Endothelial cell of umbilical vein (primary cell): Measurements from ENCODE around the gene SEZ6L2. TPM values are rescaled to one million over a fixed set of nuclear protein-coding genes. Genes with fewer than 3 reads are reported as not detected.

Experiments
- BruUV-seq: library from RNA; stranded (reverse); fragments of 400-500 nt; replicated peaks from 2 replicates; lab custom pipeline; 2021; lab: Mats Ljungman, UMichigan
- CTCF ChIA-PET: fragments of 300-600, 350-600 bp; sonication (Branson Sonifier 250); formaldehyde crosslinking; loops from one replicate; lab custom pipeline; 2021; ENCODE audit warnings: antibody characterized with exemption, inconsistent platforms; lab: Charles Lee
- POLR2A ChIA-PET: fragments of 300-600, 350-600 bp; sonication (Branson Sonifier 250); formaldehyde crosslinking; loops from one replicate; lab custom pipeline; 2021; ENCODE audit warnings: antibody characterized with exemption, inconsistent platforms; lab: Charles Lee
- DNase-seq: peaks from one replicate; pipeline ENCODE4 v3.0.0-alpha.2; 2011; ENCODE audit warnings: low read depth, low spot score
- FAIRE-seq: peaks from 2 replicates; lab custom pipeline; 2011; peaks lifted over from hg19 to GRCh38; lab: Jason Lieb, UNC
- H2AFZ ChIP-seq: 2 replicates; pipeline ENCODE4 v1.6.0; 2012; ENCODE audit warnings: low read depth, low read length, control low read depth, inconsistent platforms
- H3K27ac ChIP-seq: 2 replicates; pipeline ENCODE4 v1.5.1; 2011; ENCODE audit warnings: low read depth, mild to moderate bottlenecking, control low read depth, low read length, moderate library complexity; ENCODE audit not compliant: insufficient read depth
- H3K27me3 ChIP-seq, 2 experiments: 2 replicates each; pipeline versions ENCODE4 v1.6.0 to v1.6.1; 2011; ENCODE audit warnings: low read length in 2 of 2, mixed read lengths in 1 of 2; ENCODE audit not compliant: control insufficient read depth in 2 of 2, insufficient read depth in 2 of 2
- H3K36me3 ChIP-seq, 2 experiments: 2 replicates in 1 of 2; 3 replicates in 1 of 2; pipeline ENCODE4 v1.5.1; 2011; ENCODE audit warnings: low read length in 2 of 2, mild to moderate bottlenecking in 1 of 2, moderate library complexity in 1 of 2; ENCODE audit not compliant: control insufficient read depth in 2 of 2, insufficient read depth in 2 of 2; ENCODE audit errors: extremely low read depth in 1 of 2
- H3K4me1 ChIP-seq: 3 replicates; pipeline ENCODE4 v1.5.1; 2011; ENCODE audit warnings: mild to moderate bottlenecking, low read length; ENCODE audit not compliant: control insufficient read depth, insufficient read depth; ENCODE audit errors: extremely low read depth
- H3K4me2 ChIP-seq: 2 replicates; pipeline ENCODE4 v1.6.1; 2011; ENCODE audit warnings: low read length, control low read depth, mixed read lengths; ENCODE audit not compliant: insufficient read depth
- H3K4me3 ChIP-seq, 3 experiments: fragments of 200-600 bp in 1 of 3; sonication (generic), shearing (Covaris generic) in 1 of 3; replicated peaks in 1 of 3; 2 replicates each; pipeline ENCODE4 v1.5.1; 2011 to 2016; ENCODE audit warnings: control low read depth in 3 of 3, low read length in 3 of 3, mild to moderate bottlenecking in 2 of 3, inconsistent platforms in 1 of 3, low read depth in 1 of 3, moderate library complexity in 1 of 3; ENCODE audit not compliant: insufficient read depth in 1 of 3
- H3K79me2 ChIP-seq: 2 replicates; pipeline ENCODE4 v1.6.0; 2012; ENCODE audit warnings: low read length, inconsistent platforms; ENCODE audit not compliant: control insufficient read depth, insufficient read depth
- H3K9ac ChIP-seq: replicated peaks from 2 replicates; pipeline ENCODE3; 2011; ENCODE audit warnings: low read length, control low read depth; ENCODE audit not compliant: insufficient read depth; ENCODE audit errors: extremely low read depth
- H3K9me1 ChIP-seq: replicated peaks from 3 replicates; pipeline ENCODE4 v1.6.0; 2011; ENCODE audit warnings: mild to moderate bottlenecking, low read length; ENCODE audit not compliant: control insufficient read depth, insufficient read depth; ENCODE audit errors: extremely low read depth
- H3K9me3 ChIP-seq: replicated peaks from 2 replicates; pipeline ENCODE4 v1.5.1; 2012; ENCODE audit warnings: low read length, inconsistent platforms; ENCODE audit not compliant: control insufficient read depth, insufficient read depth
- H4K20me1 ChIP-seq: replicated peaks from 2 replicates; pipeline ENCODE3; 2011; ENCODE audit warnings: mild to moderate bottlenecking, low read length; ENCODE audit not compliant: control insufficient read depth, insufficient read depth; ENCODE audit errors: extremely low read depth
- EZH2 ChIP-seq: IDR thresholded peaks from 2 replicates; pipeline ENCODE4 v1.6.1; 2012; ENCODE audit warnings: borderline replicate concordance, low read depth, mild to moderate bottlenecking, moderate library complexity, low read length, inconsistent platforms; ENCODE audit not compliant: severe bottlenecking
- FOS ChIP-seq: IDR thresholded peaks from 2 replicates; pipeline ENCODE4 v1.6.1; 2011; ENCODE audit warnings: mild to moderate bottlenecking, low read length, moderate library complexity, borderline replicate concordance; ENCODE audit not compliant: insufficient read depth
- GATA2 ChIP-seq: IDR thresholded peaks from 2 replicates; pipeline ENCODE4 v1.7.0; 2011; ENCODE audit warnings: low read depth, mild to moderate bottlenecking, moderate library complexity, mixed read lengths, low read length; ENCODE audit not compliant: insufficient read length, insufficient read depth
- JUN ChIP-seq: IDR thresholded peaks from 2 replicates; pipeline ENCODE4 v1.6.1; 2011; ENCODE audit warnings: borderline replicate concordance, low read depth; ENCODE audit not compliant: insufficient read length, insufficient read depth
- MYC ChIP-seq: IDR thresholded peaks from one replicate; pipeline ENCODE4 v1.6.1; 2011; ENCODE audit warnings: mild to moderate bottlenecking, low read depth, low read length
- POLR2A ChIP-seq: IDR thresholded peaks from 2 replicates; pipeline ENCODE4 v1.6.1; 2012; ENCODE audit warnings: low read depth, mild to moderate bottlenecking, control low read depth, low read length
- POLR2AphosphoS5 ChIP-seq: IDR thresholded peaks from 2 replicates; pipeline ENCODE4 v1.6.1; 2012; ENCODE audit warnings: low read depth, mild to moderate bottlenecking, control low read depth, low read length, moderate library complexity; ENCODE audit not compliant: insufficient read depth
- dilution Hi-C: fragments of 300-500 bp; cut with MboI; formaldehyde crosslinking; loops from one replicate; pipeline ENCODE4 v1.15.0; 2019; ENCODE audit warnings: low sequenced_read_pairs; ENCODE audit not compliant: extremely low pct_ligation_motif_present
- intact Hi-C: fragments of 100-400 bp; cut with micrococcal nuclease; formaldehyde crosslinking; loops from one replicate; pipeline ENCODE4 v1.10.0; 2022
- polyA plus RNA-seq, 4 experiments: library from polyadenylated mRNA; depleted of rRNA in 3 of 4; stranded (reverse) in 3 of 4; unstranded in 1 of 4; fragments of >200 nt; gene quantifications; 2 replicates each; pipeline versions ENCODE4 v1.2.1 to v1.2.3, GENCODE V29; 2011 to 2012; ENCODE audit warnings: missing spikeins in 1 of 4
- total RNA-seq: library from RNA; stranded (reverse); gene quantifications from 2 replicates; pipeline ENCODE4 v1.2.3, GENCODE V29; 2021
- TF ChIP-seq, protein P1 (sequence below), 2 donors: IDR thresholded peaks; 1 replicate in 1 of 2; 2 replicates in 1 of 2; pipeline ENCODE4 v1.5.1; 2011; ENCODE audit warnings: low read length in 2 of 2, mild to moderate bottlenecking in 2 of 2, moderate library complexity in 2 of 2, control low read depth in 1 of 2, inconsistent platforms in 1 of 2, low read depth in 1 of 2; ENCODE audit not compliant: insufficient read depth in 1 of 2; ENCODE audit errors: extremely low read depth in 1 of 2
- TF ChIP-seq, protein P2 (sequence below): IDR thresholded peaks from 2 replicates; pipeline ENCODE4 v1.6.1; 2011; ENCODE audit not compliant: insufficient read depth, insufficient read length

SEZ6L2 gene
- total and polyA plus RNA-seq, 2 donors (not counting 3 experiments of a cell fraction or from before 2014, with no cell fraction given): 2.4 to 4.5 TPM

DNA sequence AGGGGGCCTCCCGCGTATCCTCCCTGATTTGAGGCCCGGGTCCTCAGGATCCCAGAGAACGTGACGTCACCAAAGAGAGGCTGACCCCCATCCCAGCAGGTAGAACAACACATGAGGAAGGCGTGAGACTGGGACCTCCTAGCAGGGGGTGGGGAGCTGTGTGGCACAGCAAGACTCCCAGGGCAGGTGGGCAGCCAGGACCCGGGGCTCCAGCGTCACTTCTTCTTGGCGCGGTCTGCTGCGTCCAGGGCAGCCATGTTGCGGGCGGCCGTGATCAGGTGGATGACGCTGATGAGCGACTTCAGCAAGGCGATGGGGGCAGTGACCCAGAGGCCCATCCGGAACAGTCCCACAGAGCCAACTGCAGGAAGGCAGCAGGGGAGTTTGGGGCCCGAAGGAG lies 40.4 kb downstream of the SEZ6L2 start:
- CTCF ChIA-PET: no interaction called here
- BruUV-seq: no TSS peak

DNA sequence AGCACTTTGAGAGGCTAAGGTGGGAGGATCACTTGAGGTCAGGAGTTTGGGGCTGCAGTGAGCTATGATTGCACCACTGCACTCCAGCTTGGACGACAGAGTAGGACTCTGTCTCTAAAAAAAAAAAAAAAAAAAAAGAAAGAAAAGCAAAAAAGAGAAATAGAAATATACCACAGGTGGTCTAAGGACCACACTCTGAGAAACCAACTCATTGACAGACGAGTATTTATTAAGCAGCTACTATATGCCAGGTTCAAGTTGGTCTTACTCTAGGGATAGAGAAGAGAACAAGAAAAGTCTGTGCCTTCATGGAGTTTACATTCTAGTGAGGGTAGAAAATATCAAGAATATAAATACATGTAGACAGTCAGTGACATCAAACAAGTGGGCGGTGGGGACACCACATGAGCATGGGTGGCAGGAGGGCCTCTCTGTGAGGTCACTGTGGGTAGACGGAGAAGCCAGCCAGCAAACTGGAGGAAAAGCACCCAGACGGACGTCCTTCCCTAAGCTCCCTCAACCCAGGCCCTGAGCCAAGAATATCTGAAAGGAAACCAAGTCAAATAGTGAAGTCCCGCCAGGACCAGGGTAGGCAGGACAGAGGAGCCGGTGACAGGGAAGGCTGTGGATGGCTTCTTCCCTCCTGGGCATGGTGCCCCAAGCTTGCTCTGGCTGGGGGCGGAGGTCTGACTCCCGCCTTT lies 41.1 kb downstream of the SEZ6L2 start:
- no peaks in the 10 kb centered on the region for H3K9me3 ChIP-seq
- no peaks in the 10 kb centered on the region for H3K9me1 ChIP-seq
- no peak for FAIRE-seq
- DNase-seq: no peak
- peaks cover 14% of the 10 kb centered on the region for H3K79me2 ChIP-seq
- peaks cover 0 to 19% of the 10 kb centered on the region in 2 experiments for H3K36me3 ChIP-seq
- H3K9ac ChIP-seq: no peak overlapping the region
- no peak overlapping the region for H2AFZ ChIP-seq
- no peak for TF ChIP-seq FOS
- TF ChIP-seq EZH2: no peak
- TF ChIP-seq POLR2AphosphoS5: no peak
- TF ChIP-seq MYC: no peak
- TF ChIP-seq, protein P1, sequence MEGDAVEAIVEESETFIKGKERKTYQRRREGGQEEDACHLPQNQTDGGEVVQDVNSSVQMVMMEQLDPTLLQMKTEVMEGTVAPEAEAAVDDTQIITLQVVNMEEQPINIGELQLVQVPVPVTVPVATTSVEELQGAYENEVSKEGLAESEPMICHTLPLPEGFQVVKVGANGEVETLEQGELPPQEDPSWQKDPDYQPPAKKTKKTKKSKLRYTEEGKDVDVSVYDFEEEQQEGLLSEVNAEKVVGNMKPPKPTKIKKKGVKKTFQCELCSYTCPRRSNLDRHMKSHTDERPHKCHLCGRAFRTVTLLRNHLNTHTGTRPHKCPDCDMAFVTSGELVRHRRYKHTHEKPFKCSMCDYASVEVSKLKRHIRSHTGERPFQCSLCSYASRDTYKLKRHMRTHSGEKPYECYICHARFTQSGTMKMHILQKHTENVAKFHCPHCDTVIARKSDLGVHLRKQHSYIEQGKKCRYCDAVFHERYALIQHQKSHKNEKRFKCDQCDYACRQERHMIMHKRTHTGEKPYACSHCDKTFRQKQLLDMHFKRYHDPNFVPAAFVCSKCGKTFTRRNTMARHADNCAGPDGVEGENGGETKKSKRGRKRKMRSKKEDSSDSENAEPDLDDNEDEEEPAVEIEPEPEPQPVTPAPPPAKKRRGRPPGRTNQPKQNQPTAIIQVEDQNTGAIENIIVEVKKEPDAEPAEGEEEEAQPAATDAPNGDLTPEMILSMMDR (IDR thresholded peaks at IDR 0.05; ENCODE audit: extremely low read depth in 1 of 2, insufficient read depth in 1 of 2, low read depth in 1 of 2, low read length in 2 of 2): no peak
- no peak for TF ChIP-seq JUN
- TF ChIP-seq POLR2A: no peak
- TF ChIP-seq GATA2: no peak
- TF ChIP-seq, protein P2, sequence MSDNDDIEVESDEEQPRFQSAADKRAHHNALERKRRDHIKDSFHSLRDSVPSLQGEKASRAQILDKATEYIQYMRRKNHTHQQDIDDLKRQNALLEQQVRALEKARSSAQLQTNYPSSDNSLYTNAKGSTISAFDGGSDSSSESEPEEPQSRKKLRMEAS: no peak
- BruUV-seq: TSS peak; percentile 12
- H3K4me3 ChIP-seq: no peak overlapping the region
- intact Hi-C loops (no loop called here), dilution Hi-C loops (no loop called here)
- CTCF ChIA-PET: interaction anchor here (2.5 kb wide), 1 partner anchor 10 kb away, joined by 24 read pairs; no protein-coding TSS in a partner anchor
- H4K20me1 ChIP-seq: no peaks in the 10 kb centered on the region
- POLR2A ChIA-PET: no interaction called here
- H3K4me1 ChIP-seq: peaks cover 7% of the 10 kb centered on the region
- no peak overlapping the region for H3K27ac ChIP-seq
- no peak overlapping the region for H3K4me2 ChIP-seq
- H3K27me3 ChIP-seq: no peaks in the 10 kb centered on the region

More for the DNA sequence above, 40.4 kb downstream of the SEZ6L2 start:
- H3K9ac ChIP-seq: no peak overlapping the region
- peaks cover 14% of the 10 kb centered on the region for H3K79me2 ChIP-seq
- H4K20me1 ChIP-seq: no peaks in the 10 kb centered on the region
- H3K4me1 ChIP-seq: peaks cover 7% of the 10 kb centered on the region
- DNase-seq (no peak), FAIRE-seq (no peak)
- POLR2A ChIA-PET: no interaction called here
- no peak overlapping the region for H3K4me2 ChIP-seq
- H2AFZ ChIP-seq: no peak overlapping the region
- intact Hi-C loops (no loop called here), dilution Hi-C loops (no loop called here)
- H3K9me1 ChIP-seq: no peaks in the 10 kb centered on the region
- peaks cover 0 to 19% of the 10 kb centered on the region in 2 experiments for H3K36me3 ChIP-seq
- H3K4me3 ChIP-seq: no peak overlapping the region
- H3K27ac ChIP-seq: no peak overlapping the region
- H3K27me3 ChIP-seq: no peaks in the 10 kb centered on the region
- no peaks in the 10 kb centered on the region for H3K9me3 ChIP-seq
- TF ChIP-seq POLR2AphosphoS5 (no peak), POLR2A (no peak)
- TF ChIP-seq, protein P2: no peak
